NCI-H1436 (cell line): ENCODE measurements around the gene OVCA2.

Source experiments
- DNase-seq: peaks from one replicate; lab custom pipeline; 2025; lab: John Stamatoyannopoulos, UW

OVCA2 gene

GRCh38 chr17:2065949-2066400 is 24.2 kb downstream of the OVCA2 start:
- no peak for DNase-seq

DNA sequence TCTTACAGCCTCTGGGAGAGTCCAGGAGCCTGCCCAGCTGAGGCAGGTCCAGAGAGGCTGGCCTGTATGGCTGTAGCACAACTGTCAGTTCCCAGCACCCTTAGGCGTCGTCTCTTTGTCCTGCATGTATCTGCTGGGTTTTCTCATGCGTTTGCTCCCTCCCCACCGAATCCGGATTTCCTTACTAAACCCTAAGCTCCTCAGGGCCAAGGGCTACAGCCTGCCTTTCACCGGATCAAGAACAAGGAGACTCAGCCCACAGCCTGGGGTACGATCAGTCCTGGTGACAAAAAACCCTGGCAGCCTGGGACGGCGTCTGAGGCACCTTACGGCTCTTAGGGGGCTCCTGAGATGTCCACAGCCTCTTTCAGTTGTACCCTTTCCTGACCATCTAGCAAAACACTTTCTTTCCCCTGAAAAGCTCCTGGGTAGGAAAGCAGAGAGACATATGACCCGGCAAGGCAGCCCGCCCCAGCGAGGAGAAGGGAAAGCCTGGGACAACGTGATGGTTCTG is 25.3 kb downstream of the OVCA2 start:
- no peak for DNase-seq

- no peak for DNase-seq
Measured at GRCh38 chr17:2067608-2068024, 25.8 kb downstream of the OVCA2 start.

DNA sequence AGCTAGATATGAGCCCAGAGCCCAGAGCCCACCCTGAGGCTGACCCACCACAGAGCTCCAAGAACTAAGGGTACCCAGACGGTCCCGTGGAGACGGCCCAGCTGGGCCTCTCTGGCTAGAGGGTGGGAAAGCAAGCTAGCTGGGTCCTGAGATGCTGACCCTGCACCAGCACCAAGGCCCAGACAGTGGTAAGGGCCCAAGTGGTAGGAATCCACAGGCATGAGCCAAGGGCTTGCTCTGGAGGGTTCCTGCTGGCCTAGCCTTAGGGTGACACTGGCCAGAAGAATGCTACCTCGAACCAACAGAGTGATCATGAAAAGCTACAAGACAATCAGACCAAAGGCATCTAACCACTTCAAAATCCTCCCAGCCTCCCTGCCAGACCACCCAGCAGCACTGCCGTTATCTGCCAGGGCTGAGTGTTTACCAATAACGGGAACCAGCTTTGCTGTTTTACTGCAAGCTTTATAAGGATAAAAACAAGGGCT is 26.3 kb downstream of the OVCA2 start:
- no peak for DNase-seq

GRCh38 chr17:2068519-2069051 is 26.8 kb downstream of the OVCA2 start:
- DNase-seq, result no peak

- DNase-seq, result no peak
Measured at GRCh38 chr17:2070241-2071023, 28.6 kb downstream of the OVCA2 start.

- no peak for DNase-seq
Measured at GRCh38 chr17:2071024-2071385, 29.2 kb downstream of the OVCA2 start.

GRCh38 chr17:2071455-2072281 is 29.8 kb downstream of the OVCA2 start:
- no peak for DNase-seq

- DNase-seq, result no peak
Measured at GRCh38 chr17:2074919-2075318, 33.1 kb downstream of the OVCA2 start.

GRCh38 chr17:2075336-2076086 is 33.7 kb downstream of the OVCA2 start:
- DNase-seq, result no peak

GRCh38 chr17:2076087-2076984 is 34.5 kb downstream of the OVCA2 start:
- no peak for DNase-seq

GRCh38 chr17:2077040-2077439 is 35.2 kb downstream of the OVCA2 start:
- DNase-seq, result no peak

DNA sequence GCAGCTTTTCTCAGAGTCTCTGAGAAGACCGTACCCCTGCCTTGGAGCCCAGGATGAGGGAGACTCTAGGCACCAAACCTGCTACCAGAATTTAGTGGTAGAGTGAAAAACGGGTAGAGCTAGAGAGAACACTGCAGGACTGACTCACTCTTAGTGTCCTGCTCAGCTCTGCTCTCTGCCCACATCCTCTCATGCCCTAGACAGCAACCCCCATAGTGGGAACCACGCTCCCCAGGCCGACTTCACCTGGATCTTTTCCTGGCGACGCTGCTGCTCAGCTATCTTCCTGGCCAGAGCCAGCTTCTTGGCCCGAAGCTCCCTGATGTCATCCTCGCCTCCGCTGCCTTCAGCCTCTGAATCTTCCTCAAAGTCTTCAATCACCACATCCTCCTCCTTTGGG is 39.7 kb downstream of the OVCA2 start:
- no peak for DNase-seq

DNA sequence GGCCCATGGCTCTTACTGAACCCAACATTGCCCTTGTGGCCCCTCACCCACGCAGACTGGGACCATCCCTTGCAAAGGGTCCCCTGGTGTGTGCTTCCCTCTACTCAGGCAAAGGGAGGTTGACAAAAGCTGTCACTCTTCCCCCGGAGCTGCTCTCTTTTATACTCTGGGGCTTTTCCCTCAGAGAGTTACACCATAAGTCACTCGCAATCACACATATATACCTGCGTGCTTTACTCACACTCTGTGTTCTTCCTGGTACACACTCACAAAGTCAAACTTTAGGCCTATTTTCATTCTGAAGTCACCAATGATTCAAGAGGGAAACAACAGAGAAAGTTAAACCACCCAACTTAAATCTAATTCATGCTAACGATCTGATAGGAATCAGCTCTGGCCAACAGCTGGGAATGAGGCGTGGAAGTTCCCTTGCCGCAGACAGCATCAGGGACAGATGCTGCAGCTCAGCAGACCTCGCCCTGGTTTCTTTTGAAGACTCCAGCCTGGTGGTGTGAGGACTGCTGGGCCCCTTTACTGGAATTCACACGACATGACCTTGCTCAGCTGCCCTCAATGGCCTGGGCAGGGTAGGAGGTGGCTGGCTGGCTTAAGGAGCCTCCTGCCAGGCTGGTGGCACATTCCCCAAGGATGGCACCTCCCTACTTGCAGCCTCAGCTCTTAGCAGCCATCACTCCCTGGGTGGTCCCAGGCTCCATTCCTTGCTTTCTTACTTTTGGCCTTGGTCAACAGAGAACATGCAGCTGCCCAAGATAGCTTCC is 40.4 kb downstream of the OVCA2 start:
- no peak for DNase-seq

GRCh38 chr17:2083613-2084035 is 41.8 kb downstream of the OVCA2 start:
- no peak for DNase-seq

DNA sequence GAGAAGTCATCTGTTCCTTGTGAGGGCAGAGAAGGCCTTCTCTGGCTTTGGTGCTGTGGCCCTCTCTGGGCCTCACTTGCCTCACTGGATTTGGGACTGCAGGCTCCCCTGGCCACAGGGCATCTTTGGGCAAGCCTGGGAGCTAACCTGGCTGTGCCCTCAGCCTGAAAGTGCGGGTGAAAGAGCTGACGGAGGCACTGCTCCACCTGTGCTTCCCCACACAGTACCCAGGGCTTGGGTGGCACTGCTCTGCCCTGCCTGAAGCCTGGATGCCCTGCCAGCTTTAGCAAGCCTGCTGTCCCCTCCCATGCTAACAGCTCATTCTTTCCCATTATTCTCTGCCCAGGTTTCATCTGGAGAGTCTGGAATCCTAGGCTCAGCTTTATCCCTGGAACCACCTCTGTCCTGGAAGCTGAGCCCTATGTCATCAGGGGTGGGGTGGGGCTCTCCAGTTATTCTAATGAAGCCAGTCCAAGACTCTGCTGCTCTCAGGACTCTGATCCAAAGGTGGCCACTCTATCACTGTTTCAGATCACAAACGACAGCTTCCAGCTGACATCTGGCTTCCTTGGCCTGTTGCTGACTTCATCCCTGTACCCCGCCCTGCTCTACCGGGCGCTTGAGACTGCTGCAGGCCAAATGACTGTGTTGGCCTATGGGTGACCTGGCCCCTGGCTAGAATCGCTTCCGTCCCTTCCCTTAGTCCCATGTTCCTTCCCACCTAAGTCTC is 42.4 kb downstream of the OVCA2 start:
- no peak for DNase-seq

GRCh38 chr17:2084766-2085647 is 43.2 kb downstream of the OVCA2 start:
- no peak for DNase-seq

- DNase-seq, result no peak
Measured at GRCh38 chr17:2085648-2085949, 43.8 kb downstream of the OVCA2 start.
